ENCODE measurements around the gene ZNF681.
"Not testable (repeated sequence)": the region's sequence is repeated elsewhere in the genome, so short reads cannot be mapped to it uniquely, and the experiment has no call there.

Gene ZNF681

GRCh38 chr19:23692937-23693336 lies 65.8 kb downstream of the ZNF681 start:
- DNase-seq (ENCODE audit: low read depth in 2 of 2): not testable (repeated sequence)

Measured in stimulated activated CD8-positive, alpha-beta memory T cell treated with anti-CD3 and anti-CD28 coated beads, Interleukin-2, amount 100 ng/mL, for 48 hours (primary cell).